Fibroblast of the aortic adventitia (primary cell): Measurements from ENCODE around the gene MUC20. TPM values are rescaled to one million over a fixed set of nuclear protein-coding genes. Genes with fewer than 3 reads are reported as not detected.
"Not testable (repeated sequence)": the region's sequence is repeated elsewhere in the genome, so short reads cannot be mapped to it uniquely, and the experiment has no call there.

ENCODE experiments used
- DNase-seq: peaks from one replicate; pipeline ENCODE4 v3.0.0-alpha.2; 2010; ENCODE audit warnings: low read depth
- H3K4me3 ChIP-seq: 2 replicates; pipeline ENCODE4 v1.5.1; 2011; ENCODE audit warnings: low read depth, mild to moderate bottlenecking, control low read depth, low read length, moderate library complexity
- CTCF ChIP-seq: IDR thresholded peaks from 2 replicates; pipeline ENCODE4 v1.5.1; 2011; ENCODE audit warnings: mild to moderate bottlenecking, low read length, control low read depth, inconsistent platforms; ENCODE audit not compliant: insufficient read depth
- total RNA-seq: library from RNA; depleted of rRNA; stranded (reverse); fragments of >200 nt; gene quantifications from 2 replicates; pipeline ENCODE4 v1.2.3, GENCODE V29; 2012; ENCODE audit warnings: low replicate concordance

Gene MUC20
- total RNA-seq, 1 donor, result 0.63 TPM

- no peak for TF ChIP-seq CTCF
- H3K4me3 ChIP-seq, result no peak overlapping the region
- peak; percentile 31 for DNase-seq
Measured at GRCh38 chr3:195715583-195716266, 5.1 kb upstream of the MUC20 start.

GRCh38 chr3:195717416-195717815 lies 3.4 kb upstream of the MUC20 start:
- DNase-seq, result no peak
- no peak overlapping the region for H3K4me3 ChIP-seq
- no peak for TF ChIP-seq CTCF

- no peak for TF ChIP-seq CTCF
- no peak overlapping the region for H3K4me3 ChIP-seq
- DNase-seq, result no peak
Measured at GRCh38 chr3:195717852-195718476, 2.8 kb upstream of the MUC20 start.

DNA sequence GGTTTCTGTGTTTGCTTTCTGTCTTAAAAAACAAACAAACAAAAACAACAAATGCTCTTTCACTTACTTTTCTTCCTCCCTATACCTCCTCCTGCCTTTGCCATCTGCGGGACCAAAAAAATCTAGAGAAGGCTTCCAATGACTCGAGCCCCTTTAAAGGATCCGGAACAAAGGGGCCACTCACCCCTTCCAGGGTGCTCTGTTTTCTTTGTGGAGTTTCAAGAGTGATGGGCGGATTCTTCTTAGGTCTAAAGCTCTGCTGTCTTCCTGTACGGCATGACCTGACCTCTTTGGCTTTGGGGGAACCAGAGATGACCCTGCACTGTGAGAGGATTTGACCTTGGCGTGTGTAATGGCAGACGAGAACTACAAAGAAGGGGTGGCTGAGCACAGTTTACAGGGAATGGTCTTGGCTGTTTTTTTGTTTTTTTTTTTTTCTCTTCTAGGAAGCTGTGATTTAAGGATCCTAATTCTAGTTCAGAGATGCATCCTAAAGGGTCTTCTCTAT lies 2.2 kb upstream of the MUC20 start:
- H3K4me3 ChIP-seq, result no peak overlapping the region
- TF ChIP-seq CTCF, result no peak
- DNase-seq, result no peak

- not testable (repeated sequence) for DNase-seq
Measured at GRCh38 chr3:195719514-195720254, 1.1 kb upstream of the MUC20 start.

GRCh38 chr3:195722139-195722995 lies 1.6 kb downstream of the MUC20 start:
- not testable (repeated sequence) for DNase-seq, H3K4me3 ChIP-seq

More at GRCh38 chr3:195719514-195720254, 1.1 kb upstream of the MUC20 start:
- H3K4me3 ChIP-seq, result not testable (repeated sequence)

GRCh38 chr3:195722996-195723345 lies 2.2 kb downstream of the MUC20 start:
- not testable (repeated sequence) for H3K4me3 ChIP-seq, DNase-seq

GRCh38 chr3:195724363-195724762 lies 3.6 kb downstream of the MUC20 start:
- H3K4me3 ChIP-seq, DNase-seq: not testable (repeated sequence)

GRCh38 chr3:195725916-195726740 lies 5.3 kb downstream of the MUC20 start:
- DNase-seq, H3K4me3 ChIP-seq: not testable (repeated sequence)
